HG03108 (cell line): Measurements from ENCODE around the gene GPC1.

Source experiments
- ATAC-seq: cut with Tn5 transposase; IDR thresholded peaks from one replicate; pipeline ENCODE4 v1.9.1; 2021; ENCODE audit warnings: moderate library complexity; ENCODE audit not compliant: unreplicated experiment

GPC1 gene

DNA sequence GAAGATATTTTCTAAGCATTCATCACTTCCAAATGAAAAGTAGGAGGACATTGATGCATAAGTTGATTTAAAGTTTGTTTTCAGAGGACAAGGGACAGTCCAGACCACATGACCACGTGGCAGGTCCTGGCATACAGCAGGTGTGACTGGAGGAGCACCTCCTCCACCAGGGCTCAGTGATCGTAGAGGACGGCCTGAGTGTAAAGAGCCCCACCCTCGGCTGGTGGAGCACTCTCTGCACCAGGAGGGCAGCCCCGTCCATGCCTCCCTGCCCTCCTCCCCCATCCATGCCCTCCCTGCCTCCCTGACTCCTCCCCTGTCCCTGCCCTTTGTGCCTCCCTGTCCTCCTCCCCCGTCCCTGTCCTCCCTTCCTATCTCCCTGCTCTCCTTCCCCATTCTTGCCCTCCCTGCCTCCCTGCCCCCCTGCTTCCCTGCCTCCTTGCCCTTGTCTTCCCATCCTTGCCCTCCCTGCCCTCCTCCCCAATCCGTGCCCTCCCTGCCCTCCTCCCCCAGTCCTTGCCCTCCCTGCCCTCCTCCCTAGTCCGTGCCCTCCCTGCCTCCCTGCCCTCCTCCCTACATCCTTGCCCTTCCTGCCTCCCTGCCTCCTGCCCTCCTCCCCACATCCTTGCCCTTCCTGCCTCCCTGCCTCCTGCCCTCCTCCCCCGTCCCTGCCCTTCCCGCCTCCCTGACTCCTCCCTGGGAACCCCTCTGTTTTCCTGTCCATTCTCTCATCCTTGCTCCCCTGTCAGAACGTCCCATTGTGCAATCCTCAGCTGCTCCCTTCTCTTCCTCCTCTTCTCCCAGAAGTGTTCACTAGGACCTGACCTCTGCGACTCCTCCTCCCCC, 74.4 kb downstream of the GPC1 start:
- ATAC-seq = no peak

DNA sequence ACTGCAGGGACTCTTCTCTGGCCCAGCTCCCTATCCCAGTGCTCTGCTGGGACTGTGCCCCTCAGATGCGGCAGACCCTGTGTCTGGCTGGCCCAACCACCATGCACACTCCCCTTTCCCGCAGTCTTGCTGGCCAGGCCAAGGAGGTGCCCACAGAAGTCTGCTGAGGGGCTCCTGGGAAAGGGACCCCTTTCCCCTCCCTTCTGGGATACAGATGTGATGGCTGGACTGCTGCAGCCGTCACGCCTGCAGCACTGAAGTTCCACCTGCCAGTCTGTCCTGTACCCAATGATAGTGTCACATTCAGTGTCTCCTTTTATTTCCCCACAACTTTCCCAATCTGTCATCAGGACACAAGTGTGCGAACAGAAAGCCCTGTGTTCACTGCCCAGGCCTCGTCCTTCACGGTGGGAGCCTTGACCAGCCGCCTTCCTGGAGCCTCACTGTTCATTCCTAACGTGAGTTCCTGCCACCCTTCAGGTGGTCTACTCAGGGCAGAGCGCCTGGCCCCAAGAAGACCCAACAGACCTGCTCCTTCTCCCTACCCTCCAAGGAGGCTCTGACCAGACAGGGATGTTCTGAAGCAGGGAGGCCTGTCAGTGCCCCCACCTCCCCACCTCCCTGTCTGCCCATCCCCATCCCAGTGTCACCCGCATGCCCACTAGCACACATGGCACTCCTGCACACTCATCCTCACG, 75.2 kb downstream of the GPC1 start:
- no peak for ATAC-seq

- no peak for ATAC-seq
Measured at GRCh38 chr2:240511351-240512108, 76.1 kb downstream of the GPC1 start.

DNA sequence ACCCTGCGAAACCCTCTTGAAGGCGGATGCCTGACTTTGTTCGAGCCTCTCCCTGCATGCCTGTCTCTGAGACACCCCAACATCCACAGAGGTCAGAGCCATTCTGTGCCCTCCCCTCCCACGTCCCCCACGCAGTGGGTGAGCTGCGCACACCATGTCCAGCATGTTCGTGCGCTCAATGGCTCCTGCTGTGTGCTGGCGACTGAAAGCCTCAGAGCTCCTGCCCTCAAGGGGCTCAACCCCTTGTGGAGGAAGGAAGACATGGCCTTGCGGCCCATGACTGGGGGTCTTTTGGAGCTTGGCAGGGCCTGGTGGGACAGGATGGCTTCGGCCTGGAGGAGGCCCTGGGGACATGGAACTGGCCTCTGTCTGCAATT, 76.6 kb downstream of the GPC1 start:
- ATAC-seq = no peak

- no peak for ATAC-seq
Measured at GRCh38 chr2:240512666-240513535, 77.4 kb downstream of the GPC1 start.

GRCh38 chr2:240513549-240514287, 78.3 kb downstream of the GPC1 start:
- peak; percentile 95 for ATAC-seq

DNA sequence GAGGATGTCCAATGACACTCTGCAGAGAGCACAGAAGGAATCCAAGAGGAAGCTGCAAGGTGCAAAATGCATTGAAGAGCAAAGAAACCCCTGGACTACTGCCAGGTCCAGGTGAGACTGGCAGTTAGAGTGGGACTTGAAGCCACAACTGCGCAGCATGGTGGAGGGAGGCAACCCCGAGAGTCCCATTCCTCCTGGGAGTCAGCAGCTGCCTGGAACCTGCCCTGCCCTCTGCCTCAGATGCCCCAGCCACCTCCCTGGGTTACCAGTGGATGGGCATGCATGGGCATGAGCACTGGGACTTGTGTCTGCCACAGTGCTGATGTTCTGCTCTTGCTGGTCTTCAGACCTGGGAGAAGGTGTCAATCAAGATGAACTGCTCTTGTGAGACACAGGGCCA, 79.2 kb downstream of the GPC1 start:
- no peak for ATAC-seq

- no peak for ATAC-seq
Measured at GRCh38 chr2:240517342-240517741, 81.9 kb downstream of the GPC1 start.
